K562 (cell line): ENCODE data around the gene SLC5A6. TPM values are rescaled to one million over a fixed set of nuclear protein-coding genes. Genes with fewer than 3 reads are reported as not detected.
A peak's percentile ranks its signal among the peaks of the same experiment; 100 is the strongest.

Experiments used
- BMI1 ChIP-seq: fragments of 150-350 bp; IDR thresholded peaks from 2 replicates; pipeline ENCODE4 v1.6.1; 2014; ENCODE audit warnings: low read length
- ESRRB ChIP-seq: fragments of 250-450 bp; sonication (Bioruptor Pico); IDR thresholded peaks from 2 replicates; pipeline ENCODE4 v1.5.0; 2020; ENCODE audit warnings: mild to moderate bottlenecking, moderate library complexity, borderline replicate concordance
- FOXP1 ChIP-seq: sonication (generic); formaldehyde crosslinking; IDR thresholded peaks from 2 replicates; pipeline ENCODE4 v1.8.0; 2022; ENCODE audit warnings: mild to moderate bottlenecking, missing genetic modification reagents
- GABPB1 ChIP-seq: sonication (generic); formaldehyde crosslinking; IDR thresholded peaks from 2 replicates; pipeline ENCODE4 v1.8.0; 2022; ENCODE audit warnings: mild to moderate bottlenecking, missing genetic modification reagents
- GTF2A2 ChIP-seq: IDR thresholded peaks from 2 replicates; pipeline ENCODE4 v1.6.1; 2016; ENCODE audit warnings: mild to moderate bottlenecking, missing genetic modification characterization, missing compliant biosample characterization
- MED1 ChIP-seq: sonication (generic); formaldehyde crosslinking; IDR thresholded peaks from 2 replicates; pipeline ENCODE4 v1.8.1; 2023; ENCODE audit warnings: missing genetic modification reagents, borderline replicate concordance
- NFIC ChIP-seq: fragments of 450-650 bp; IDR thresholded peaks from 2 replicates; pipeline ENCODE4 v1.6.1; 2017; ENCODE audit warnings: mild to moderate bottlenecking, inconsistent platforms
- NFIX ChIP-seq: fragments of 250-450 bp; sonication (Bioruptor Pico); IDR thresholded peaks from 2 replicates; pipeline ENCODE4 v1.4.0; 2020; ENCODE audit warnings: low read depth, mild to moderate bottlenecking, moderate library complexity
- NR2F6 ChIP-seq: fragments of 450-650 bp; formaldehyde crosslinking; IDR thresholded peaks from 2 replicates; pipeline ENCODE4 v1.4.0; 2020; ENCODE audit warnings: mild to moderate bottlenecking
- NR3C1 ChIP-seq: sonication (generic); formaldehyde crosslinking; IDR thresholded peaks from 2 replicates; pipeline ENCODE4 v1.8.1; 2022; ENCODE audit warnings: missing genetic modification reagents
- NR4A1 ChIP-seq, 2 experiments: fragments of 250-450 bp in 1 of 2; fragments of 450-650 bp in 1 of 2; sonication (Bioruptor Pico) in 1 of 2; IDR thresholded peaks; 2 replicates each; pipeline versions ENCODE4 v1.4.0 to v1.6.1; 2016 to 2020; ENCODE audit warnings: mild to moderate bottlenecking in 2 of 2, missing compliant biosample characterization in 1 of 2, missing genetic modification characterization in 1 of 2, moderate library complexity in 1 of 2
- SAP30 ChIP-seq: fragments of 200-600 bp; sonication (generic); IDR thresholded peaks from 2 replicates; pipeline ENCODE4 v1.6.1; 2012; ENCODE audit warnings: borderline replicate concordance, low read depth, mild to moderate bottlenecking, moderate library complexity, low read length, control low read depth, inconsistent platforms; ENCODE audit not compliant: insufficient read depth, poor library complexity, severe bottlenecking
- SIN3A ChIP-seq, 2 experiments: fragments of 150-350 bp in 1 of 2; IDR thresholded peaks; 2 replicates each; pipeline ENCODE4 v1.6.1; 2011 to 2016; ENCODE audit warnings: borderline replicate concordance in 2 of 2, low read depth in 2 of 2, low read length in 2 of 2, mild to moderate bottlenecking in 2 of 2, moderate library complexity in 2 of 2; ENCODE audit not compliant: control insufficient read depth in 1 of 2
- SMAD1 ChIP-seq: fragments of 150-350 bp; IDR thresholded peaks from 2 replicates; pipeline ENCODE4 v1.6.1; 2014; ENCODE audit warnings: low read length, low read depth; ENCODE audit not compliant: partially characterized antibody
- TCF7 ChIP-seq: sonication (generic); IDR thresholded peaks from 2 replicates; pipeline ENCODE4 v1.6.1; 2016; ENCODE audit warnings: antibody characterized with exemption, borderline replicate concordance
- ZHX1 ChIP-seq: fragments of 150-350 bp; conservative IDR thresholded peaks from 2 replicates; pipeline ENCODE4 v1.6.1; 2014; ENCODE audit warnings: low read length
- ZNF408 ChIP-seq: fragments of 250-450 bp; sonication (Bioruptor Pico); IDR thresholded peaks from 2 replicates; pipeline ENCODE4 v1.4.0; 2020; ENCODE audit warnings: low read depth, mild to moderate bottlenecking, moderate library complexity
- ZNF41 ChIP-seq: fragments of 250-450 bp; sonication (Bioruptor Pico); conservative IDR thresholded peaks from 2 replicates; pipeline ENCODE4 v1.4.0; 2020; ENCODE audit warnings: mild to moderate bottlenecking
- ZNF830 ChIP-seq: fragments of 250-450 bp; sonication (Bioruptor Pico); IDR thresholded peaks from 2 replicates; pipeline ENCODE4 v1.5.0; 2021; ENCODE audit warnings: mild to moderate bottlenecking
- polyA plus RNA-seq, 8 experiments: library from polyadenylated mRNA; depleted of rRNA in 4 of 8; stranded (reverse) in 5 of 8; unstranded in 3 of 8; fragments of >200 nt; fragmentation: Nextera tagmentation in 2 of 8; fragmentation: Illumina TruSeq in 1 of 8; extraction: Ambion mirVana in 2 of 8; extraction: Trizol in 1 of 8; gene quantifications; 2 replicates each; pipeline versions ENCODE4 v1.2.1 to v1.2.3, GENCODE V29; 2011 to 2014; ENCODE audit warnings: inconsistent platforms in 1 of 8, missing spikeins in 1 of 8
- total RNA-seq, 7 experiments: library from RNA; depleted of rRNA in 6 of 7; stranded (reverse); fragments of >200 nt in 6 of 7; fragmentation: Illumina TruSeq in 2 of 7; extraction: Trizol in 2 of 7; gene quantifications; 2 replicates each; pipeline versions ENCODE4 v1.2.1 to v1.2.3, GENCODE V29; 2011 to 2021; ENCODE audit warnings: low replicate concordance in 1 of 7
- TF ChIP-seq, protein P1 (sequence below), 2 experiments: fragments of 450-650 bp in 1 of 2; IDR thresholded peaks; 2 replicates each; pipeline ENCODE4 v1.6.1; 2011 to 2017; ENCODE audit warnings: low read depth in 2 of 2, antibody characterized with exemption in 1 of 2, borderline replicate concordance in 1 of 2, low read length in 1 of 2, mild to moderate bottlenecking in 1 of 2, mixed read lengths in 1 of 2; ENCODE audit not compliant: control insufficient read depth in 1 of 2

SLC5A6 gene
- total and polyA plus RNA-seq, 9 of the 15 experiments (the other 6 are each of a cell fraction or from before 2014, with no cell fraction given), result 32.6 to 137 (median 107) TPM

DNA sequence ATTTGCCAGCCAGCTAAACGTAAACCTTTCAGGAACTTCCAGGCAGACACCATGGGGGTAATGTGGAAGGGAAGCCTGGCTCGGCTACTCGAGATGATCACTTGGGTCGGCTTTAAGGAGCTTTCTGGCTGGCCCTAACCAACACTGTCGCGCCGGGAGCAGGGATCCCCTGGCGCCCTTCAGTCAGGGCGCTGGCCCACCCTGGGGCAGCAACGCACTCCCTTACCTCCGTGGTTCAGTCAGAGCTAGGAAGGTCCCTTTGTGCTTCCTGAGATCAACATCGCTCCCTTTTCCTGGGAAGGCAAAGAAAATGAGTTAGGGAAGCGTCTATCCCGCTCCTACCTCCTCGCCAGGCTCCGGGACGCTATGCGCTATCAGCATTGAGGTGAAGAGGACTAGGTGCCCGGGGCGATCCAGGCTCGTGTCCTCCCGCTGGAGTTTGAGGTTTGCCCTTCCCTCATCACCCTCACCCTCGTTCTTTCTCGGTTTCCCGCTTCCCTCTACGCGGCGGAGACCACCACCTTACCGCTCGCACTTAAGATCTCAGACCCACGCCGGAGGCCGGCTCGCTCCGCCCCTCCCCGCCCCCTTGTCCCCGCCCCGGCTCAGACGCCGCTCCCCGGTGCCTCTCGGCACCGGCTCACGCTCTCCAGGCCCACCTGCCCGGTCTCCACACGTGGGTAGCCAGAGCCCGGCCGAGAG, 676 bp downstream of the SLC5A6 start (continued):
- no peak for TF ChIP-seq ESRRB
- TF ChIP-seq ZNF408 (CRISPR knock-in tag), result no peak
- TF ChIP-seq NR3C1, result no peak
- TF ChIP-seq SIN3A (IDR thresholded peaks at IDR 0.05; ENCODE audit: borderline replicate concordance in 2 of 2, control insufficient read depth in 1 of 2, low read depth in 2 of 2, low read length in 2 of 2), result peak; percentile 16 to 93; a peak in 2 of 4 replicates
- TF ChIP-seq SMAD1, result no peak
- TF ChIP-seq ZNF41 (CRISPR knock-in tag), result no peak
- TF ChIP-seq BMI1, result no peak
- no peak for TF ChIP-seq TCF7
- peak; percentile 13 for TF ChIP-seq SAP30
- TF ChIP-seq GABPB1 (CRISPR knock-in tag), result no peak
- TF ChIP-seq GTF2A2 (tag), result no peak
- 0 out of 2 replicates have a peak, but pooled peaks have one; percentile 15 for TF ChIP-seq FOXP1 (CRISPR knock-in tag)
- TF ChIP-seq NFIC, result peak; percentile 40
- TF ChIP-seq ZNF830, result no peak
- TF ChIP-seq ZHX1, result no peak
- no peak for TF ChIP-seq NFIX (CRISPR knock-in tag)
- TF ChIP-seq MED1 (CRISPR knock-in tag), result no peak
- TF ChIP-seq NR2F6, result no peak
- 0 out of 2 replicates have a peak, but pooled peaks have one; percentile 53 for TF ChIP-seq NR4A1 (CRISPR knock-in tag; IDR thresholded peaks at IDR 0.05)
- no peak for TF ChIP-seq NR4A1 (tag; IDR thresholded peaks at IDR 0.05)
- TF ChIP-seq, protein P1, sequence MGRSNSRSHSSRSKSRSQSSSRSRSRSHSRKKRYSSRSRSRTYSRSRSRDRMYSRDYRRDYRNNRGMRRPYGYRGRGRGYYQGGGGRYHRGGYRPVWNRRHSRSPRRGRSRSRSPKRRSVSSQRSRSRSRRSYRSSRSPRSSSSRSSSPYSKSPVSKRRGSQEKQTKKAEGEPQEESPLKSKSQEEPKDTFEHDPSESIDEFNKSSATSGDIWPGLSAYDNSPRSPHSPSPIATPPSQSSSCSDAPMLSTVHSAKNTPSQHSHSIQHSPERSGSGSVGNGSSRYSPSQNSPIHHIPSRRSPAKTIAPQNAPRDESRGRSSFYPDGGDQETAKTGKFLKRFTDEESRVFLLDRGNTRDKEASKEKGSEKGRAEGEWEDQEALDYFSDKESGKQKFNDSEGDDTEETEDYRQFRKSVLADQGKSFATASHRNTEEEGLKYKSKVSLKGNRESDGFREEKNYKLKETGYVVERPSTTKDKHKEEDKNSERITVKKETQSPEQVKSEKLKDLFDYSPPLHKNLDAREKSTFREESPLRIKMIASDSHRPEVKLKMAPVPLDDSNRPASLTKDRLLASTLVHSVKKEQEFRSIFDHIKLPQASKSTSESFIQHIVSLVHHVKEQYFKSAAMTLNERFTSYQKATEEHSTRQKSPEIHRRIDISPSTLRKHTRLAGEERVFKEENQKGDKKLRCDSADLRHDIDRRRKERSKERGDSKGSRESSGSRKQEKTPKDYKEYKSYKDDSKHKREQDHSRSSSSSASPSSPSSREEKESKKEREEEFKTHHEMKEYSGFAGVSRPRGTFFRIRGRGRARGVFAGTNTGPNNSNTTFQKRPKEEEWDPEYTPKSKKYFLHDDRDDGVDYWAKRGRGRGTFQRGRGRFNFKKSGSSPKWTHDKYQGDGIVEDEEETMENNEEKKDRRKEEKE (IDR thresholded peaks at IDR 0.05; ENCODE audit: borderline replicate concordance in 1 of 2, control insufficient read depth in 1 of 2, low read depth in 2 of 2, low read length in 1 of 2), result no peak
